Fibroblast of pulmonary artery (primary cell): ENCODE results near the gene ACO2.
A peak's percentile ranks its signal among the peaks of the same experiment; 100 is the strongest.
"Not testable (repeated sequence)": the region's sequence is repeated elsewhere in the genome, so short reads cannot be mapped to it uniquely, and the experiment has no call there.

Source experiments
- DNase-seq: peaks from one replicate; pipeline ENCODE4 v3.0.0-alpha.2; 2010; ENCODE audit warnings: low read depth
- H3K4me3 ChIP-seq: replicated peaks from 2 replicates; pipeline ENCODE4 v1.5.1; 2011; ENCODE audit warnings: low read depth, mild to moderate bottlenecking, control low read depth, low read length, moderate library complexity
- CTCF ChIP-seq: IDR thresholded peaks from 2 replicates; pipeline ENCODE4 v1.5.1; 2011; ENCODE audit warnings: mild to moderate bottlenecking, control low read depth, low read length, inconsistent platforms; ENCODE audit errors: missing control alignments

ACO2 gene

DNA sequence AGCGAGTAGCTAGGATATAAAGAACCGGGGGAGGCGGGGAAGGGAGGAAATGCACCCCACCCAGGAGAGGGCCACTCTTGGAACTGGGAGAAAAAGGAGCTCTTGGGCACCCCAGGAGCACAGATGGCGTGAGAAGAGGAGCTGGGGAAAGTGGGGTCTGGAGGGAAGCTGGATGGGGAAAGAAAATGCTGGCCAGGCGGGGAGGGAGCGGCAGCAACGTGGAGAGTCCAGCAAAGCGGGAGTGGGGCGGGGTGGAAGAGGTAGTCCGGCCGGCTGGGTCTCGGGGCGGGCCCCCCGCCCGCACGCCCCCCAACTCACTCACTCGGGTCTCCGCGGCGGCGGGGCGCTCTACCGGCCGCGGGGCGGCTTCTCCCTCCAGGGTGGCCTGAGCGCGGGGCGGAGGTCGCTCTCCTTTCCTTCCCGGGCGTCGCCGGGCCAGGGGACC is 22.8 kb upstream of the ACO2 start:
- H3K4me3 ChIP-seq = peak overlapping the region; percentile 99
- no peak for DNase-seq
- TF ChIP-seq CTCF = no peak

- peak; percentile 96 for DNase-seq
- peak within 1 kb of the TSS; percentile 99 for H3K4me3 ChIP-seq
- no peak for TF ChIP-seq CTCF
Observed at GRCh38 chr22:41446639-41447434, 22.1 kb upstream of the ACO2 start, which contains the start of gene TOB2. TOB2 (minus strand) TSS chr22:41446801; CDS start chr22:41437345, 9,456 bp downstream.

GRCh38 chr22:41447435-41448188 is 21.3 kb upstream of the ACO2 start:
- TF ChIP-seq CTCF = no peak
- H3K4me3 ChIP-seq = peak overlapping the region; percentile 99
- DNase-seq = peak; percentile 61

DNA sequence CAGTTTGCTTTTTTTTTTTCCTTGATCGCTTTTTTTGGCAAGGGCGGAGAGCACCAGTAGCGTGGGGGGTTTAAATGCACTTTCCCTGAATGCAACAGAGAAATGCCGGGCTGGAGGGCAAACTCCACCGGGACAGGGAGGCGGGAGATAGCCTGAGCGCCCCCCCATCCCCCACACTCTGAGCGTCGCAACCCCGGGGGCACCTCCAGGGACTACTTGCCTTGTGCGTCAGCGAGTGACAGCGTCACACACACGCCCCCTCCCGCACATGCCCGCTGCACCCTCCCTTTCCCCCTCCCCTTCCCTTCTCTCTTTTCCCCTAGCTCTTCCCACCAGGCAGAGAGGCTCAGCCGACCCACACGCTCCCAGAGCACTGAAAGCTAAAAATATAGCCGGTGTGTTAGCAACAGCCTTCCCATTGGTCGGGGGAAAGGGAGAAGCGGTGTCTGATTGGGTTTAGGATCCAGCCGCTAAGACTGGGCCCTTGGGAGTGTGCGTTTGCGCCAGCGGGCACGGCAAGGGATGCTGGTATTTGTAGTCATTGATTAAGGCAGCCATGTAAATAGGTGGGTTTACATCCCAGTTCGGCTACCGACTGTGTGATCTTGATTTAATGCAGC is 20.6 kb upstream of the ACO2 start:
- peak overlapping the region; percentile 99 for H3K4me3 ChIP-seq
- peak; percentile 100 for DNase-seq
- no peak for TF ChIP-seq CTCF

DNA sequence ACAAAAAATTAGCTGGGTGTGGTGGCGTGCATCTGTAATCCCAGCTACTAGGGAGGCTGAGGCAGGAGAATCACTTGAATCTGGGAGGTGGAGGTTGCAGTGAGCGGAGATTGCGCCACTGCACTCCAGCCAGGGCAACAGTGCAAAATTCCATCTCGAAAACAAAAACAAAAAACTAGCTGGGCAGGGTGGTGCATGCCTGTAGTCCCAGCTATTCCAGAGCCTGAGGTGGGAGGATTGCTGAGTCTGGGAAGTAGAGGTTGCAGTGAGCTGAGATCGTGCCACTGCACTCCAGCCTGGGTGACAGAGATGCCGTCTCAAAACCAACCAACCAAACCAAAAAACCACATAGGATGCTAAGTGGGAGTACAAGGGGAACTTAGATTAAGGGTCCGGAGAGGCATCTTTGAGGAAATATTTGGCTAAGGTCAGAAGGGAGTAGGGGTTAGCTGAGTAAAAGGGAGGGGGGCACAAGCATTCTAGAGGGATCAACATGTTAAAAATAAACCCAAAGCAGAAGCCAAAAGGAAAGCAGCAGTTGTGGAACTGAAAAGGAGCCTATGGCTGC is 10.7 kb upstream of the ACO2 start:
- no peak for DNase-seq
- no peak overlapping the region for H3K4me3 ChIP-seq
- TF ChIP-seq CTCF = no peak

- no peak for DNase-seq
- no peak overlapping the region for H3K4me3 ChIP-seq
- no peak for TF ChIP-seq CTCF
Observed at GRCh38 chr22:41459431-41459830, 9.5 kb upstream of the ACO2 start.

- not testable (repeated sequence) for H3K4me3 ChIP-seq, DNase-seq
Observed at GRCh38 chr22:41460071-41460470, 8.8 kb upstream of the ACO2 start.
